ENCODE measurements around the gene XPNPEP2.

DNA sequence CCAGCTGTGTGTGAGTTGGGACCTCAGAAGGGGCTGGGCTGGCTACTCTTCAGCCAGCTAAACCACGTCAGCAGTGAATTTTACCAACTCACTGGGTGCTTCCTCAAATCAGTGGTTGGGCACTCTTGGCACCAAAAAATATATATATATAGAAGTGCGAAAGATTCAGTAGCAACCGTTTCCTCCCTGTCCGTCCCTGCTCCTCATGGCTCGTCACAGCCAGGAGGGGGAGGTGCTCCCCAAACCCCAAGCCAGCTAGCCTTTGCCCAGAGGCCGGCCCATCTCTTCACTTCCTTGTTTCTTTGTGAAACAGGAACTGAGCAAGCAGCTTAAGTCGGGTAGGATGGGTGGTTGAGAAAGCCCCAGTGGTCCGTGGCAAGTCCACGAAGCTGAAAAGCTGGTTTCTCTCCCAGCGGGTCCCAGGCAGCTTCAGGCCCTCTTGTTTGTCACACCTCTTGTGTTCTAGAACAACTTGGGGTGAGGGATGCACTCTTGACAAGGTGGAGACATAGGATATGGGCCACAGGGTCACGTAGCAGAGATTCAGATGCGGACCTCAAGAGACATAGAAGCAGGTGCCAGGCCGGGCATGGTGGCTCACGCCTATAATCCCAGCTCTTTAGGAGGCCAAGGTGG lies 34.1 kb downstream of the XPNPEP2 start:
- TF ChIP-seq CTCF (IDR thresholded peaks at IDR 0.05; ENCODE audit: low read depth, low read length, poor library complexity, severe bottlenecking) (no peak), EZH2phosphoT487 (IDR thresholded peaks at IDR 0.05; ENCODE audit: borderline replicate concordance, low read length) (no peak)
